ENCODE data around the gene CPZ. TPM values are rescaled to one million over a fixed set of nuclear protein-coding genes. Genes with fewer than 3 reads are reported as not detected.
A peak's percentile ranks its signal among the peaks of the same experiment; 100 is the strongest.

CPZ gene
- total and polyA plus RNA-seq, 10 donors = 0.11 to 8.5 (median 0.93) TPM; not detected in 1

DNA sequence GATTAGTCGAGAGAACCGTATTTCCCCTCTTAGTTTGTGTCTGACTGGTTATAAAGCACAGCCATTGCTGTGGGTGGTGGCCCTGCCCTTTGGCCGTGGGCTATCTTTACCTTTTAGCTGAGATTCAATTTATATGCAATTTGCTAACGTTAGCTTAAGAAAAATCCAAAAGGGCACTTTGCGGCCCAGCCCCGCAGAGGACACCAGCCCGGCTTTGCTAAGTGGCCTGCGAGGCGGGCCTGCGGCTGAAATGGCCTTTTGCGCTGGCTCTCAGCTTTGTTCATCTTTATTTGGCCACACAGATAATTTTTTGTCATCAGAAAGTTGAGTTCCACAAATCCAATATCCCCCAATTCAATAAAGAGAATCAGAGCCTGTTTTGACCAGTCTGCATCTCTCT, 48.3 kb downstream of the CPZ start:
- Histone ChIP-seq H3K36me3 (no peaks in the 10 kb centered on the region), H3K4me1 (no peaks in the 10 kb centered on the region), H3K27me3 (replicated peaks in 1 of 7) (peaks cover 0 to 26% (median 0%) of the 10 kb centered on the region in 7 donors), H3K4me3 (no peak overlapping the region), H3K9me3 (no peaks in the 10 kb centered on the region), H3K27ac (no peak overlapping the region)
- intact Hi-C loops (cut with DNase I; ENCODE audit: low total_unique reads) = no loop called here
- peak; percentile 47 for DNase-seq
- no peak for TF ChIP-seq POLR2AphosphoS5 (IDR thresholded peaks at IDR 0.05)
- no peak for TF ChIP-seq POLR2A (IDR thresholded peaks at IDR 0.05)
- TF ChIP-seq CTCF (IDR thresholded peaks at IDR 0.05 in 8 of 11, conservative IDR thresholded peaks at IDR 0.05 in 3 of 11) = no peak
- 86 to 92% (median 90%) methylated on average over 11 of the region's 11 CpGs for WGBS, 5 donors

DNA sequence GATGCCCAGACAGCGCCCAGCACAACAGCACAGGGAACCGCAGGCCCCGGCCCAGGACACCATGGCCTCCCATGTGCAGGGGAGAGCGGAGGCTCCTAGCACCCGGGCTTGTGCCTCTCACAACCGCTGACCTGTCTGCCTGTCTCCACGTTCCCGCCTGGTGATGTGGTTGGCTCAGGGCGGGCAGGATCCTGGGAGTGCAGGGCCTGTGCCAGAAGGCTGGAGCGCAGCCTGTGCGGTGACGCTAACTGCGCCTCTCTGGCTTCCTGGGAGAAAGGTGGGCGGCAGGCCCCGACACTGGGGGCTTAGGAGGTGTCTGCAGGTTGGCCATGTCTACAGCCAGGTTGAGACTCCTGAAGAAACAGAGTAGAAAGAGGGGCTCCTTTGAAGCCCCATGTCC, 48.7 kb downstream of the CPZ start:
- H3K4me3 ChIP-seq = no peak overlapping the region

GRCh38 chr4:8641931-8642650, 49.5 kb downstream of the CPZ start:
- H3K4me1 ChIP-seq = no peaks in the 10 kb centered on the region
- TF ChIP-seq CTCF (IDR thresholded peaks at IDR 0.05 in 8 of 11, conservative IDR thresholded peaks at IDR 0.05 in 3 of 11) (no peak), POLR2AphosphoS5 (IDR thresholded peaks at IDR 0.05) (no peak), POLR2A (IDR thresholded peaks at IDR 0.05) (no peak)
- no peak overlapping the region for H3K27ac ChIP-seq
- no peaks in the 10 kb centered on the region for H3K36me3 ChIP-seq
- DNase-seq = peak; percentile 58
- intact Hi-C loops (cut with DNase I; ENCODE audit: low total_unique reads) = no loop called here
- no peaks in the 10 kb centered on the region for H3K9me3 ChIP-seq
- WGBS, 5 donors = 77 to 86% (median 80%) methylated on average over 15 to 16 of the region's 16 CpGs
- H3K4me3 ChIP-seq = no peak overlapping the region
- peaks cover 0 to 37% (median 0%) of the 10 kb centered on the region in 7 donors for H3K27me3 ChIP-seq (replicated peaks in 1 of 7)

More for the DNA sequence above, 48.7 kb downstream of the CPZ start:
- H3K36me3 ChIP-seq = no peaks in the 10 kb centered on the region
- intact Hi-C loops (cut with DNase I; ENCODE audit: low total_unique reads) = no loop called here
- no peak overlapping the region for H3K27ac ChIP-seq
- no peaks in the 10 kb centered on the region for H3K9me3 ChIP-seq
- WGBS, 5 donors = 87 to 92% (median 91%) methylated on average over 15 of the region's 15 CpGs
- H3K27me3 ChIP-seq (replicated peaks in 1 of 7) = peaks cover 0 to 31% (median 0%) of the 10 kb centered on the region in 7 donors
- H3K4me1 ChIP-seq = no peaks in the 10 kb centered on the region
- peak; percentile 66 for DNase-seq
- TF ChIP-seq POLR2A (IDR thresholded peaks at IDR 0.05) (no peak), POLR2AphosphoS5 (IDR thresholded peaks at IDR 0.05) (no peak), CTCF (IDR thresholded peaks at IDR 0.05 in 8 of 11, conservative IDR thresholded peaks at IDR 0.05 in 3 of 11) (no peak)

DNA sequence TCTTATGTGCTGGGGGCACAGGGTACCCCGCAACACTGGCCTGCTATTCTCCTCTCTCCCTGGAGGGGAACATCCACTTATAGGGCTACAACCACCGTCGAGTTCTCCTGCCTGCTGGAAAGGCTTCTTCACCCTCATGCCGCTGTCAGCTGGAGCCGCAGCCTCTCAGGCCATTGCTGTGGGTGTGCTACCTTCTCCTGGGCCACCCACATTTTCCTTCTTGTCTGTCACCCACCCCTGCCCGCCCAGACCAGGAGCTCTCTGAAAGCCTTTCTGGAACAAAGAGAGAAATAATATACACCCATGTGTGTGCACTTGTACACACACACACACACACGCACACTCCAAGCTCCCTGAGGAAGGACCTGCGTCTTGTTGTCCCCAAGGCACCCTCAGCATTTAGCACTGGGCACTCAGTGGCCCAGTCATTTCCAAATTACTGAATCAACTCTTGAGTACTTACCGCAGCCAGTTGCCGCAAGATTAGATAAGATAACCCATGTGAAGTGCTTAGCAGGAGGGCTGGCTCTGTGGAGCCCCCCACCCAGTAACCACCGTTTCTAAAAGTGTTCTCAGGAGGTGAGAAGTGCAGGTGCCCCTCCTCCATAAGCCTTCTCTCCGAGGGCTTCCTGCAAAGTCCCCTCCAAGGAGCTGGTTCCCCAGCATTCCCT, 50.2 kb downstream of the CPZ start:
- Histone ChIP-seq H3K27ac (no peak overlapping the region), H3K4me3 (no peak overlapping the region), H3K36me3 (no peaks in the 10 kb centered on the region), H3K27me3 (replicated peaks in 1 of 7) (peaks cover 0 to 30% (median 0%) of the 10 kb centered on the region in 7 donors), H3K9me3 (no peaks in the 10 kb centered on the region), H3K4me1 (no peaks in the 10 kb centered on the region)
- intact Hi-C loops (cut with DNase I; ENCODE audit: low total_unique reads) = no loop called here
- TF ChIP-seq CTCF (IDR thresholded peaks at IDR 0.05 in 8 of 11, conservative IDR thresholded peaks at IDR 0.05 in 3 of 11) = no peak
- TF ChIP-seq POLR2AphosphoS5 (IDR thresholded peaks at IDR 0.05) = no peak
- TF ChIP-seq POLR2A (IDR thresholded peaks at IDR 0.05) = no peak
- DNase-seq = peak; percentile 33
- 66 to 78% (median 70%) methylated on average over 11 to 12 of the region's 12 CpGs for WGBS, 5 donors
